Parathyroid adenoma (tissue), 2 donors: ENCODE data around the gene SIGMAR1.
A peak's percentile ranks its signal among the peaks of the same experiment; 100 is the strongest.

ENCODE experiments used
- H2AFZ ChIP-seq: fragments of 300-600 bp; sonication (generic); one replicate; pipeline ENCODE4 v1.7.0; 2017; ENCODE audit warnings: antibody characterized with exemption, mild to moderate bottlenecking
- H3K27ac ChIP-seq: fragments of 300-600 bp; sonication (generic); one replicate; pipeline ENCODE4 v1.7.0; 2017
- H3K27me3 ChIP-seq: fragments of 300-600 bp; sonication (generic); one replicate; pipeline ENCODE4 v1.7.0; 2017; ENCODE audit warnings: low read length; ENCODE audit not compliant: control insufficient read depth, insufficient read depth
- H3K36me3 ChIP-seq: fragments of 300-600 bp; sonication (generic); one replicate; pipeline ENCODE4 v1.7.0; 2017; ENCODE audit warnings: low read length; ENCODE audit not compliant: control insufficient read depth, insufficient read depth
- H3K4me1 ChIP-seq: fragments of 300-600 bp; sonication (generic); one replicate; pipeline ENCODE4 v1.7.0; 2017; ENCODE audit warnings: control low read depth
- H3K4me2 ChIP-seq: fragments of 300-600 bp; sonication (generic); one replicate; pipeline ENCODE4 v1.7.0; 2017; ENCODE audit warnings: low read length
- H3K4me3 ChIP-seq: fragments of 300-600 bp; sonication (generic); one replicate; pipeline ENCODE4 v1.7.0; 2017; ENCODE audit warnings: low read depth, low read length
- H3K79me2 ChIP-seq: fragments of 300-600 bp; sonication (generic); one replicate; pipeline ENCODE4 v1.7.0; 2017; ENCODE audit warnings: control low read depth
- H3K9ac ChIP-seq: fragments of 300-600 bp; sonication (generic); one replicate; pipeline ENCODE4 v1.7.0; 2017; ENCODE audit warnings: mild to moderate bottlenecking
- H3K9me3 ChIP-seq: fragments of 300-600 bp; sonication (generic); one replicate; pipeline ENCODE4 v1.7.0; 2017; ENCODE audit warnings: low read length; ENCODE audit not compliant: control insufficient read depth
- TF ChIP-seq, protein P1 (sequence below): fragments of 300-600 bp; sonication (generic); IDR thresholded peaks from one replicate; pipeline ENCODE4 v1.7.0; 2017; ENCODE audit warnings: antibody characterized with exemption, mild to moderate bottlenecking
- donor health status: primary hyperparathyroidism.

SIGMAR1 gene

GRCh38 chr9:34629491-34629808, 8.1 kb downstream of the SIGMAR1 start:
- H3K9ac ChIP-seq = no peak overlapping the region
- TF ChIP-seq, protein P1, sequence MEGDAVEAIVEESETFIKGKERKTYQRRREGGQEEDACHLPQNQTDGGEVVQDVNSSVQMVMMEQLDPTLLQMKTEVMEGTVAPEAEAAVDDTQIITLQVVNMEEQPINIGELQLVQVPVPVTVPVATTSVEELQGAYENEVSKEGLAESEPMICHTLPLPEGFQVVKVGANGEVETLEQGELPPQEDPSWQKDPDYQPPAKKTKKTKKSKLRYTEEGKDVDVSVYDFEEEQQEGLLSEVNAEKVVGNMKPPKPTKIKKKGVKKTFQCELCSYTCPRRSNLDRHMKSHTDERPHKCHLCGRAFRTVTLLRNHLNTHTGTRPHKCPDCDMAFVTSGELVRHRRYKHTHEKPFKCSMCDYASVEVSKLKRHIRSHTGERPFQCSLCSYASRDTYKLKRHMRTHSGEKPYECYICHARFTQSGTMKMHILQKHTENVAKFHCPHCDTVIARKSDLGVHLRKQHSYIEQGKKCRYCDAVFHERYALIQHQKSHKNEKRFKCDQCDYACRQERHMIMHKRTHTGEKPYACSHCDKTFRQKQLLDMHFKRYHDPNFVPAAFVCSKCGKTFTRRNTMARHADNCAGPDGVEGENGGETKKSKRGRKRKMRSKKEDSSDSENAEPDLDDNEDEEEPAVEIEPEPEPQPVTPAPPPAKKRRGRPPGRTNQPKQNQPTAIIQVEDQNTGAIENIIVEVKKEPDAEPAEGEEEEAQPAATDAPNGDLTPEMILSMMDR = no peak
- no peaks in the 10 kb centered on the region for H3K27me3 ChIP-seq
- no peaks in the 10 kb centered on the region for H3K9me3 ChIP-seq
- peak overlapping the region; percentile 35 for H3K4me3 ChIP-seq
- H3K4me2 ChIP-seq = peak overlapping the region; percentile 77
- H3K4me1 ChIP-seq = peaks cover 3% of the 10 kb centered on the region
- no peaks in the 10 kb centered on the region for H3K79me2 ChIP-seq
- H3K36me3 ChIP-seq = no peaks in the 10 kb centered on the region
- H3K27ac ChIP-seq = no peak overlapping the region
- no peak overlapping the region for H2AFZ ChIP-seq

DNA sequence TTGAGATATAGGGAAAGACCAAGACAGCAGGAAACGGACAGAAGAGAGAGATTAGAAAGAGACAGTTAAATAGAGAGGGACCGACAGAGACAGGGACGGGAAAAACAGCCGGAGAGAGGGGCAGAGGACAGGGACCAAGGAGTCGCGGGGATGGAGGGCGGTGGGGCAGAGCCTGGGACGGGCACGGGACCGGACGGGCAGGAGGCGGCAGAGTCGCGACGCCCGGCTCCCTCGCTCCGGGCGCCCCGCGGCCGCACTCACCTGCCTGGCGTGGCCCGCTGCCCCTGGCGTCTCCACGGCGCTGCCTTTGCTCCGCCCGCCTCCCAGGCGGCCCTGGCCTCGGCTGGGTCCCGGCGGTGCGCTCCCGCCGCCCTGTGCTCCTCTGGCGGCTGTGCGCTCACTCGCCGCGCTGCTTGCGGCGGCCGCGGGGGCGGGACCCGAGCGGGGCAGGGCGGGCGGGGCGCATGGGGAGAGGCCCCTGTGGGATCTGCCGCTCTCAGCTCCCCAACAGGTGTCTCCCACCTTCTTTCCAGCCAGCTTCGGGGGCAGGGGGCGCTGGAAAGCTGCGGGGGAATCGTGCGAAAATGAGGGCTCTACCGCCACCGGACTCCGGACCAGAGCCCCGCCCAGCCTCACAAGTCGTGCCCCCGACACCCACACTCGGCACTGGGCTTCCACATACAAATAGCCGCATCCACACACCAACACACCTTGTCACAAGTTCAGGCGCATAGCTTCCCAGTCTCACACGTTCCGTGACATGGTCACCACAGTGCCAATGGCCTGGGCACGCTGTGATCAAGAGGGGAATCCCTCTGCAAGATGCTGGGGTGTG, 8.7 kb downstream of the SIGMAR1 start, which contains the start of gene ARID3C:
Gene ARID3C, minus strand, starts transcription at position 411 of the 835 bp plus-strand sequence. CDS start 1,052 bp downstream, outside the sequence.
- Histone ChIP-seq H3K27ac (no peak within 1 kb of the TSS), H3K4me1 (peaks cover 3% of the 10 kb centered on the region), H3K9ac (no peak within 1 kb of the TSS), H3K36me3 (no peaks in the 10 kb centered on the region), H3K79me2 (no peaks in the 10 kb centered on the region), H3K4me2 (peak within 1 kb of the TSS; percentile 77), H3K9me3 (no peaks in the 10 kb centered on the region), H3K27me3 (no peaks in the 10 kb centered on the region), H3K4me3 (peak within 1 kb of the TSS; percentile 35), H2AFZ (peak within 1 kb of the TSS; percentile 64)
- TF ChIP-seq, protein P1 = no peak

GRCh38 chr9:34627716-34628655, 9.6 kb downstream of the SIGMAR1 start:
- no peaks in the 10 kb centered on the region for H3K9me3 ChIP-seq
- TF ChIP-seq, protein P1 = no peak
- peak overlapping the region; percentile 64 for H2AFZ ChIP-seq
- peaks cover 3% of the 10 kb centered on the region for H3K4me1 ChIP-seq
- no peaks in the 10 kb centered on the region for H3K79me2 ChIP-seq
- H3K9ac ChIP-seq = no peak overlapping the region
- no peaks in the 10 kb centered on the region for H3K36me3 ChIP-seq
- H3K27ac ChIP-seq = no peak overlapping the region
- H3K27me3 ChIP-seq = no peaks in the 10 kb centered on the region
- peak overlapping the region; percentile 35 for H3K4me3 ChIP-seq
- peak overlapping the region; percentile 77 for H3K4me2 ChIP-seq

DNA sequence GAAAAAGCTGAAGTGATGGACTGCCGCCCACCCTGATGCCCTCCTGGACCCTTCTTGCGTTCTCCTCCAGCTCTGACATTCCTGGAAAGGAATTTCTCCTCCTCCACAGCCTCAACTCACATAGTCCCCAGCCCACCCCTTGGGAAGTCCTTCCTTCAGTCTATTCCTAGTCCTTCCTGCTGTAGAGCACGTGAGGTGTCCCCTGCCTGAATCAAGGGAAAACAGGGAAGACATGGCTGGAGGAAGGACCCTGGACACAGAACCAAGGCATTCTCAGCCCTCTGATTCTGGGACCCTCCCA, 12.5 kb downstream of the SIGMAR1 start:
- Histone ChIP-seq H2AFZ (no peak overlapping the region), H3K4me3 (no peak overlapping the region), H3K27me3 (no peaks in the 10 kb centered on the region), H3K4me1 (peaks cover 3% of the 10 kb centered on the region), H3K79me2 (no peaks in the 10 kb centered on the region), H3K36me3 (no peaks in the 10 kb centered on the region), H3K9me3 (no peaks in the 10 kb centered on the region), H3K27ac (no peak overlapping the region), H3K4me2 (no peak overlapping the region), H3K9ac (no peak overlapping the region)
- TF ChIP-seq, protein P1 = no peak
